GM12878 (cell line): ENCODE results near the gene ARAP1. TPM values are rescaled to one million over a fixed set of nuclear protein-coding genes. Genes with fewer than 3 reads are reported as not detected.

Experiments used
- ATAC-seq: fragments of 200-7000 bp; cut with Tn5 transposase; 3 replicates; pipeline ENCODE4 v1.9.1; 2020; ENCODE audit warnings: mild to moderate bottlenecking, moderate library complexity
- BruUV-seq: library from RNA; stranded (reverse); fragments of 400-500 nt; replicated peaks from 2 replicates; lab custom pipeline; 2021; lab: Mats Ljungman, UMichigan
- CTCF ChIA-PET: fragments of 300-600 bp; sonication (Branson Sonifier 250); formaldehyde crosslinking; extraction: SDS; loops from one replicate; lab custom pipeline; 2021; ENCODE audit warnings: inconsistent platforms; lab: Yijun Ruan, JAX
- POLR2A ChIA-PET: fragments of 350-600 bp; formaldehyde crosslinking; extraction: SDS; loops from one replicate; lab custom pipeline; 2021; ENCODE audit warnings: inconsistent platforms; lab: Charles Lee
- RAD21 ChIA-PET: fragments of 300-600 bp; sonication (Branson Sonifier 250); formaldehyde crosslinking; loops from one replicate; lab custom pipeline; 2023; ENCODE audit warnings: antibody characterized with exemption; ENCODE audit not compliant: unreplicated experiment; lab: Charles Lee
- SMC1A ChIA-PET: fragments of 300-600 bp; sonication (Branson Sonifier 250); formaldehyde crosslinking; loops from one replicate; lab custom pipeline; 2023; ENCODE audit not compliant: unreplicated experiment, uncharacterized antibody; lab: Charles Lee
- DNase-seq: peaks from one replicate; pipeline ENCODE4 v3.0.0-alpha.2; 2011; ENCODE audit warnings: low read depth, low spot score
- FAIRE-seq: peaks from 3 replicates; lab custom pipeline; 2011; peaks lifted over from hg19 to GRCh38; lab: Jason Lieb, UNC
- H2AFZ ChIP-seq: 2 replicates; pipeline ENCODE4 v1.6.0; 2011; ENCODE audit warnings: low read depth, low read length, control low read depth; ENCODE audit not compliant: control insufficient read depth
- H3K27ac ChIP-seq: 2 replicates; pipeline ENCODE4 v1.5.1; 2011; ENCODE audit warnings: control low read depth; ENCODE audit not compliant: control insufficient read depth, insufficient read depth
- H3K27me3 ChIP-seq, 2 experiments: replicated peaks in 1 of 2; 2 replicates each; pipeline versions ENCODE4 v1.6.0 to v1.6.1; 2011; ENCODE audit warnings: low read length in 1 of 2; ENCODE audit not compliant: control insufficient read depth in 2 of 2, insufficient read depth in 2 of 2
- H3K36me3 ChIP-seq, 2 experiments: 2 replicates each; pipeline ENCODE4 v1.5.1; 2011; ENCODE audit warnings: low read length in 1 of 2; ENCODE audit not compliant: control insufficient read depth in 2 of 2, insufficient read depth in 2 of 2
- H3K4me1 ChIP-seq: 2 replicates; pipeline ENCODE4 v1.6.1; 2011; ENCODE audit warnings: mild to moderate bottlenecking, low read length, moderate library complexity, mixed read lengths; ENCODE audit not compliant: control insufficient read depth, insufficient read depth
- H3K4me2 ChIP-seq: 2 replicates; pipeline ENCODE4 v1.6.0; 2011; ENCODE audit warnings: control low read depth; ENCODE audit not compliant: control insufficient read depth, insufficient read depth
- H3K4me3 ChIP-seq: fragments of 200-600 bp; sonication (generic); 2 replicates; pipeline ENCODE4 v1.5.1; 2016
- H3K79me2 ChIP-seq: 2 replicates; pipeline ENCODE4 v1.6.0; 2011; ENCODE audit warnings: low read length; ENCODE audit not compliant: control insufficient read depth, insufficient read depth
- H3K9ac ChIP-seq: 2 replicates; pipeline ENCODE4 v1.8.0; 2011; ENCODE audit warnings: low read length, control low read depth, mixed read lengths; ENCODE audit not compliant: control insufficient read depth, insufficient read depth
- H3K9me3 ChIP-seq: replicated peaks from 3 replicates; pipeline ENCODE4 v1.5.1; 2011; ENCODE audit warnings: mild to moderate bottlenecking, low read length; ENCODE audit not compliant: control insufficient read depth, insufficient read depth
- H4K20me1 ChIP-seq: 2 replicates; pipeline ENCODE4 v1.6.0; 2011; ENCODE audit not compliant: control insufficient read depth, insufficient read depth
- CBX3 ChIP-seq: fragments of 200-600 bp; sonication (generic); IDR thresholded peaks from 2 replicates; pipeline ENCODE4 v1.6.1; 2016; ENCODE audit warnings: low read depth, borderline replicate concordance
- CBX5 ChIP-seq: sonication (generic); IDR thresholded peaks from 2 replicates; pipeline ENCODE4 v1.6.1; 2016; ENCODE audit warnings: low read depth, moderate library complexity, mild to moderate bottlenecking, inconsistent platforms
- CHD1 ChIP-seq: IDR thresholded peaks from 2 replicates; pipeline ENCODE4 v1.6.1; 2012; ENCODE audit warnings: low read depth, low read length, improper control_type of control experiment
- ELK1 ChIP-seq: IDR thresholded peaks from 2 replicates; pipeline ENCODE4 v1.6.1; 2012; ENCODE audit warnings: low read depth, low read length, improper control_type of control experiment
- ETV6 ChIP-seq, 2 experiments: fragments of 450-650 bp in 1 of 2; IDR thresholded peaks in 1 of 2; conservative IDR thresholded peaks in 1 of 2; 2 replicates each; pipeline ENCODE4 v1.6.1; 2014; ENCODE audit warnings: antibody characterized with exemption in 1 of 2, borderline replicate concordance in 1 of 2, low read depth in 1 of 2, mild to moderate bottlenecking in 1 of 2, moderate library complexity in 1 of 2
- MXI1 ChIP-seq: fragments of 150-350 bp; IDR thresholded peaks from 2 replicates; pipeline ENCODE4 v1.6.1; 2011; ENCODE audit warnings: low read depth, mild to moderate bottlenecking, inconsistent platforms, low read length, improper control_type of control experiment
- SUPT20H ChIP-seq: IDR thresholded peaks from 2 replicates; pipeline ENCODE4 v1.6.1; 2011; ENCODE audit warnings: low read depth, mild to moderate bottlenecking, low read length, moderate library complexity, borderline replicate concordance; ENCODE audit not compliant: control insufficient read depth
- YY1 ChIP-seq: IDR thresholded peaks from 2 replicates; pipeline ENCODE4 v1.6.1; 2011; ENCODE audit warnings: low read depth, mild to moderate bottlenecking, low read length
- ZNF217 ChIP-seq: fragments of 450-650 bp; IDR thresholded peaks from 2 replicates; pipeline ENCODE4 v1.6.1; 2017; ENCODE audit warnings: antibody characterized with exemption, mild to moderate bottlenecking
- ZNF687 ChIP-seq: fragments of 450-650 bp; IDR thresholded peaks from 2 replicates; pipeline ENCODE4 v1.6.1; 2017; ENCODE audit warnings: mild to moderate bottlenecking, moderate library complexity
- WGBS: methylation state at CpG from one replicate; pipeline ENCODE4 v1.1.6; 2016; ENCODE audit warnings: low lambda C conversion rate; ENCODE audit not compliant: insufficient replicate concordance, insufficient coverage; ENCODE audit errors: missing lambda C conversion rate; 5-methylcytosine and 5-hydroxymethylcytosine counted together
- in situ Hi-C: fragments of 300-500 bp; cut with MboI; formaldehyde crosslinking; loops from 9 replicates; pipeline ENCODE4 v1.14.3; 2018; ENCODE audit warnings: mixed read lengths
- intact Hi-C: fragments of 100-400 bp; cut with micrococcal nuclease; formaldehyde crosslinking; loops from one replicate; pipeline ENCODE4 v1.14.2; 2022; ENCODE audit not compliant: unreplicated experiment
- polyA plus RNA-seq, 11 experiments: library from polyadenylated mRNA; depleted of rRNA in 4 of 11; unstranded in 6 of 11; stranded (reverse) in 5 of 11; fragments of >200 nt; fragmentation: Nextera tagmentation in 4 of 11; fragmentation: Illumina TruSeq in 1 of 11; extraction: Ambion mirVana in 4 of 11; extraction: Trizol in 1 of 11; gene quantifications; 1 replicate in 1 of 11; 2 replicates in 10 of 11; pipeline versions ENCODE4 v1.2.1 to v1.2.3, GENCODE V29; 2011 to 2016; ENCODE audit warnings: inconsistent platforms in 2 of 11, missing spikeins in 2 of 11, low read depth in 1 of 11
- total RNA-seq, 4 experiments: library from RNA; depleted of rRNA in 3 of 4; stranded (reverse); fragments of >200 nt in 3 of 4; fragmentation: Illumina TruSeq in 1 of 4; extraction: Trizol in 1 of 4; gene quantifications; 2 replicates each; pipeline versions ENCODE4 v1.2.1 to v1.2.3, GENCODE V29; 2013 to 2021

ARAP1 gene
- total and polyA plus RNA-seq, 10 of the 15 experiments (the other 5 are each of a cell fraction or from before 2014, with no cell fraction given): 0.55 to 102 (median 51.0) TPM

DNA sequence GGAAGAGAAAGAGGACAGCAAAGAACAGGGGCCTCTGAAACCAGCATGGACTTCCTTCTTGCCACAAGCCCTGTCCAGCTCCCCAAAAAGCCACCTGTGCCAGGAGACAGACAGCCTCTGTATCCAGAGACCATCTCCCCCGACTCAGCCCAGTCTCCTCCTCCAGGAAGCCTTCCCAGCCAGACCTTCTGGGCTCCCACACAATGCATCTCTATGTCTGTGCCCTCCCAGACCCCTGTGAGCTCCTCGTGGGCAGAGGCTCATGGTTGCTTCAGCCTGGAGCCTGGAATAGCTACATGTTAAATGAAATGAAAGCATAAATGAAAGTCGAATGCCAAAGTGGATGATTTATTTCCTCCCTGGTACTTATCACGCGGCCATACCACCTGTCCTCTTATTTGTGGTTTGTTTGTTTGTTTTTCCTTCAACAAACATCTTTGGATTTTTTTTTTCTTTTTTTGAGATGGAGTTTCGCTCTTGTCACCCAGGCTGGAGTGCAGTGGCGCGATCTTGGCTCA is 7.3 kb upstream of the ARAP1 start:
- Histone ChIP-seq H3K4me1 (peaks cover 25% of the 10 kb centered on the region), H3K9me3 (no peaks in the 10 kb centered on the region), H4K20me1 (no peaks in the 10 kb centered on the region), H3K27ac (no peak overlapping the region), H3K36me3 (no peaks in the 10 kb centered on the region; a peak in 1 of 4 replicates), H2AFZ (no peak overlapping the region), H3K79me2 (no peaks in the 10 kb centered on the region; the same call in 1 of the 2 replicates), H3K27me3 (no peaks in the 10 kb centered on the region), H3K4me2 (no peak overlapping the region), H3K9ac (no peak overlapping the region)
- ChIA-PET SMC1A (no interaction called here), RAD21 (no interaction called here), CTCF (interaction anchor here (1.2 to 1.5 kb wide), 2 partner anchors 33 to 34 kb away, joined by 3 to 6 read pairs; no protein-coding TSS in a partner anchor), POLR2A (interaction anchor here (0.6 kb wide), 1 partner anchor 94 kb away, joined by 7 read pairs; no protein-coding TSS in a partner anchor)
- in situ Hi-C loops: no loop called here
- 77% methylated on average over 8 of the region's 8 CpGs for WGBS
- BruUV-seq: no TSS peak
- intact Hi-C loops: no loop called here
- FAIRE-seq: no peak
- TF ChIP-seq YY1 (no peak), CHD1 (no peak)
- TF ChIP-seq, all 136 proteins: peak for 0
- H3K4me3 ChIP-seq: no peak overlapping the region
- ATAC-seq (no peak), DNase-seq (no peak)

DNA sequence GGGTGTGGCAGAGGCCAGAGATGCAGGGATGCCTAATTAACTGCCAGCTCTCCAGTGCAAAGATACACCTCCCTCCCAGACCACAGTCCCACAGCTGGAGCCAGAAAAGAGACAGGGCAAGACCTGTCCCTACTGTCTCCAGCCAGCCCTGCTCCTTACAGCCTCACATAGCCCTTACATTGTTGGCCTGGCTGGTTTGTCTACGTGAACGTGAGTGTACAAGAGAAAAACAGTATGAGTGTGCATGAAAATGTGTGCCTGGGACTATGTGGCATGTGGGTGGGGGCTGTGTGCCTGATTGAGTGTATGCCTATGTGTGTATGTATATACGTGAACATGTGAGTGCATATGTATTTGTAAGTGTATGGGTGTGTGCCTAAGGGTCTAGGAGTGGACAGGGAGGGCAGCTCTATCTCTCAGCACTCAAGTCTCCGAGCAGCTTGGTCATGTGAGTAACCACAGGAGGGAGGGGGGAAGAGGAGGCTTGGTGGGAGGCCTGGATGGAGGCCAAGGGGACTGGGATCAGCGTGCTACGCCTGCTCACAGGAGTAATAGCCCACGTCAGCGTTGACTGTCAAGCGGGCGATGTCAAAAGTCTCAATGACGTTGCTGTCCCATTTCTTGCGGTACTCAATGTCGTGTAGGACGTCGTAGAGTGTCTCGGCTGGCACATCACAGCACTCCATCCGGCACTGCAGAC is 6.6 kb upstream of the ARAP1 start:
- 85% methylated on average over 17 of the region's 17 CpGs for WGBS
- TF ChIP-seq CBX5 (no peak), ELK1 (no peak), SUPT20H (no peak), ZNF687 (no peak), ETV6 (conservative IDR thresholded peaks at IDR 0.05 in 1 of 2, IDR thresholded peaks at IDR 0.05 in 1 of 2; ENCODE audit: borderline replicate concordance in 1 of 2, low read depth in 1 of 2) (no peak), CBX3 (no peak), ZNF217 (no peak), MXI1 (no peak)

More for the DNA sequence above, 6.6 kb upstream of the ARAP1 start:
- DNase-seq: no peak
- ChIA-PET CTCF (interaction anchor here (1.5 kb wide), 1 partner anchor 34 kb away, joined by 3 read pairs; no protein-coding TSS in a partner anchor), POLR2A (interaction anchor here (0.6 kb wide), 1 partner anchor 93 kb away, joined by 7 read pairs; no protein-coding TSS in a partner anchor), RAD21 (no interaction called here), SMC1A (no interaction called here)
- H3K79me2 ChIP-seq: no peaks in the 10 kb centered on the region
- no peak for ATAC-seq
- H3K27me3 ChIP-seq: no peaks in the 10 kb centered on the region
- no peak overlapping the region for H3K27ac ChIP-seq
- no peak overlapping the region for H3K4me3 ChIP-seq
- no peaks in the 10 kb centered on the region; a peak in 1 of 4 replicates for H3K36me3 ChIP-seq
- intact Hi-C loops (no loop called here), in situ Hi-C loops (no loop called here)
- no peak overlapping the region for H3K9ac ChIP-seq
- H3K4me2 ChIP-seq: no peak overlapping the region
- H3K9me3 ChIP-seq: no peaks in the 10 kb centered on the region
- no TSS peak for BruUV-seq
- no peak overlapping the region for H2AFZ ChIP-seq
- FAIRE-seq: no peak
- H4K20me1 ChIP-seq: no peaks in the 10 kb centered on the region
- H3K4me1 ChIP-seq: peaks cover 18% of the 10 kb centered on the region
